Inflammatory macrophage treated with lipopolysaccharide for 4 hours (primary cell): ENCODE results near the gene GABRR3.

Source experiments
- DNase-seq: peaks from one replicate; pipeline ENCODE4 v3.0.0-alpha.2; 2020

GABRR3 gene

GRCh38 chr3:97954228-97954827, 80.8 kb downstream of the GABRR3 start:
- DNase-seq = peak; percentile 32

GRCh38 chr3:97952872-97953271, 82.2 kb downstream of the GABRR3 start:
- DNase-seq = peak; percentile 14

DNA sequence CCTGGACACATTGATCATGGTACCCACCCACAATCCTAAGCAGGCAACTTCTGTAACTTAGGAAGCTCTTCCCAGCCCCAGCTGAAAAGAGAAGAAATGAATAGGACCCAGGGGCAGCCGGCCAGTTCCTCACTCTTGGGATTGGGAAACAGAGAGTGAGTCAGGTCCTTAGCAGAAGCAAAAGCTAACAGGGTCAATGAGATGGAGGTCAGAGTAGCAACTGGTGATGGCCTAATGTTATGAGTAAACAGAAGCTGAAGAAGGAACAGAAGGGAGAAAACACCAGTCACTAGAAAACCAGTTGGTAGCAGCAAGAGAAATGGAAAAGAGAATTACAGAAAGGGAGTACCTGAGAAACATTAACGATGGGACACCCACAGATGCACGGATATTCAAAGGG, 82.8 kb downstream of the GABRR3 start:
- DNase-seq = peak; percentile 91

GRCh38 chr3:97950360-97950759, 84.8 kb downstream of the GABRR3 start:
- DNase-seq = no peak

DNA sequence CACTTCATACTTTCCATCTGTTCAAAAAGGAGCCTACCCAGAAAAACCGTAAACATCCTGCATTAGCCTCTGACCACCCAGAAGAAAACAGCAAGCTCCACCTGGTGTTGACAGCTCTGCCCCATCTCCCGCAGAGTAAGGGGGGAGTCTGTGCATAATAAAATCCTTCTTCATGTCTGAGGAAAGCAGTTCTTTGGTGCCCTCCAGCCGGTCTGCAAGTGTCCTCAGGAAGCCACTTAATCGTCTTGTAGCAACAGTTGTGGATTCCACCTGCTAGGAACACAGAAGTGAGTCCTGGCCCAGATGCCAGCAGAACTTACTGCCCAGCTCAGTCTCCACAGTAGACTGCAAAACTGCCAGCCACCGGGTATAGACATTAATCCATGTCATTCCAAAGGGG, 85.4 kb downstream of the GABRR3 start:
- DNase-seq = no peak

DNA sequence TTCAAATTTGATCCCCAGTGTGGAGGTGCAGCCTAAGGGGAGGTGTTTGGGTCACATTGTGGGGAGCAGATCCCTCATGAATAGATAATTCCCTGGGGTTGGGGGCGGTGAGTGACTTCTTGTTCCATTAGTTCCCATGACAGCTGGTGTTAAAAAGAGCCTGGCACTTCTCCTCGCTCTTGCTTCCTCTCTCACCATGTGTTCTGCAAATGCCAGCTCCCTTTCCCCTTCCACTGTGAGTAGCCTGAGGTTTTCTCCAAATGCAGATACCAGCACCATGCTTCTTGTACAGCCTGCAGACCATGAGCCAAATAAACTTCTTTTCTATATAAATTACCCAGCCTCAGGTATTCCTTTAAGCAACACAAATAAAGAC, 86.0 kb downstream of the GABRR3 start:
- DNase-seq = no peak

DNA sequence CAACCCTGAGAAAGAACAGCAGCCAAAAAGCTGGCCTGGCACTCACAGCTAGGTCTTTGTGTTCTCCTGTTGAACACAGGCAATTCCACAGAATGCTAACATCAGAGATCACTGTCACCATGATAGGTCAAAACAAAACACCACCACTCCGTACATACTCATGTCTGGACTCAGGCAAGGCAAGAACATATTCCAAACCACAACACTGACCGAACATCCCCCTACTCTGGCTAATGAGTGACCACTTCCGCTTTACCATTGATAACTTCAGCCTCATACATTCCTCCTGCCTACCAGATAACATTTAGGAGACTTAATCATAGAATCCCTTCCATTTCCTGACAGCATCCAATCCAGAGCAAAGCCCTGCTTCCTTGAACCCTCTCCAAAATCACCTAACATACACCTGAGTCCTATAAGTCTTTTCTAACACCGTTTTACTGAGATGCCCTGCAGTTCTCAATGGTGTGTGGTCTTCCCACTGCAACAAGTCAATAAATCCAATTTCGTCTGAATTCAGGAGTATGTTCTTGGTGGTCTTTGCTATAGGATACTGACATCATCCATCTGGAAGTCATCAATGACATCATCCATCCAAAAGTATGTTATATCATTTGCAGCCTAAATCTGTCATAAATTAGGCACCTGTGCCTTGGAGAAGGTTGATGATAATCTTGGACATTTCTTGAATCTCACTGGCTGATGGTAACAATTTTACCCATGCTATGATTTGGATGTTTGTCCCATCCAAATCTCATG, 86.6 kb downstream of the GABRR3 start:
- no peak for DNase-seq

GRCh38 chr3:97942801-97943546, 92.1 kb downstream of the GABRR3 start:
- no peak for DNase-seq

GRCh38 chr3:97940034-97940433, 95.1 kb downstream of the GABRR3 start:
- DNase-seq = no peak

DNA sequence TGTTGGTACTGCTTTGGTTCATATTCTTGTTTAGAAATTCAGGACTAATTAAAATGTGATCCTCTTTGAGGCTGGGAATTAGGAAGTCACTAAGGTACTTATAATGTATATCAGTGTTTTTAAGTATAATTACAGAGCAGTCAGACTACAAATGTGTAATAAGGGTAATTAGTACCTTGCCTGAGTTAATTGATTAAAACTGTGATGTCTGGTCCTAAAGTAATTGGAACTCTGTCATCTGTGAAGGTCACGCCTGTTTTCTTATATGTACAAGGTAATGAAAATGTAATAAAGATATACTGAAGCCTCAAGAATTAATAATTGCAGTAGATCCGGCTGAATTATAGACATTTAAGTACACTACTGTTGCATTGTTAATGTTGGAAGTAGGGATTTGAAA, 95.7 kb downstream of the GABRR3 start:
- no peak for DNase-seq

DNA sequence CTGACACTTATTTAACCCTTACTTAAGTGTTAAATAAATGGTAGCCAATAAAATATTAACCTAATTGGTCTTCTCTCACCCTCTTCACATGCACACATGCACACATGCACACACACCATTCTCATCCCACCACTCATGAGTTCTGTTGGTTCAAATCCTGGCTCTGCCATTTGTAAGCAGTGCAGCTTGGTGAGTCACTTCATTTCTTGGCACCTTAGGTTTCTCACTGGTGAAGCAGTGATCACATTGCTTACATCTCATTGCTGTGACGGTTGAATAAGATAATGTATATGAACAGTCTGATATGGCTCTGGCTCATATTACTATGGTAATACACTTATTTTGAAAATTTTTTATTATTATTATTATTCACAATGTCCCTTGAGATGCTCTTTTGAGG, 96.7 kb downstream of the GABRR3 start:
- no peak for DNase-seq

- DNase-seq = no peak
Measured at GRCh38 chr3:97937205-97937604, 97.9 kb downstream of the GABRR3 start.

DNA sequence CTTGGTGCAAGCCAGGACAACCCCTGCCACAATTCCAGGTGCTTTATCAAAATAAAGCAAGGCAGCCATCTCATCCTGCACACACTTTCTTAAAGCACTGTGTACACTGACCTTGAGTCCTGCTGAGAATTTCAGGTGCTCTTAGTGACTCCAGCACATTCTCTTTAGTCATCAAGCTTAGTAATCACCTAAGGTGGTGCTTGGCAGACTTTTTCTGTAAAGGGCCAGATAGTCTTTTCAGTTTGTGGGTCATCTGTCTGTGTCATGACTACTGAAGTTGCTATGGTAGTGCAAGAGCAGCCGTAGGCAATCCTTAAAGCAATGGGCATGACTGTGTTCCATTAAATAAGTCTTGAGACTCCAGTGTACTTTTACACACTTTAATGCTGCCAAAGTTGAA, 99.3 kb downstream of the GABRR3 start:
- no peak for DNase-seq
